Astrocyte of the spinal cord (primary cell): Measurements from ENCODE around the gene HOXA9.

Experiments used
- DNase-seq: peaks from one replicate; pipeline ENCODE4 v3.0.0; 2011; ENCODE audit warnings: low read depth, low spot score
- H3K4me3 ChIP-seq: 2 replicates; pipeline ENCODE4 v1.5.1; 2011; ENCODE audit warnings: low read depth, mild to moderate bottlenecking, low read length, moderate library complexity
- in situ Hi-C: cut with HindIII; loops from 2 replicates; pipeline ENCODE4 v1.10.0; 2017; ENCODE audit warnings: low sequenced_read_pairs
- TF ChIP-seq, protein P1 (sequence below): IDR thresholded peaks from 2 replicates; pipeline ENCODE4 v1.5.1; 2012; ENCODE audit warnings: low read depth, mild to moderate bottlenecking, low read length, inconsistent platforms

The HOXA9 gene

DNA sequence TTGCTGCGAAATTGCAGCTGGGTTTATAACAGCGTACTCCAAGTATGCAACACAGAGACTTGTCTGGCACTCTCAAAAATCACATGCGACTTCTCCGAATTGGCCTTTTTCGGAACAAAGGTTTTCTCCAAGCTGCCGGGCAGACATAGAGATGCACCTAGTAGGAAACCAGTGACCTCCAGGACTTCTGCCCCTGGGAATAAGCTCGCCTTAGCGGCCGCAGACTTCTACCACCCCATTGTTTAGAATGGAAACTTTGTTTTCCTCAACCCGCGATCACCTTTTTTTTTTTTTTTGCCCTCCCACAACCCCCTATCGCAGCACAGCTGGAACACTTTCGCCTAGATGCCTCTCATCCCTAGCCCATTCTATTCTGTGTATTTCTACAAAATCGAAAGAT is 13.7 kb upstream of the HOXA9 start:
- no peak for DNase-seq
- TF ChIP-seq, protein P1, sequence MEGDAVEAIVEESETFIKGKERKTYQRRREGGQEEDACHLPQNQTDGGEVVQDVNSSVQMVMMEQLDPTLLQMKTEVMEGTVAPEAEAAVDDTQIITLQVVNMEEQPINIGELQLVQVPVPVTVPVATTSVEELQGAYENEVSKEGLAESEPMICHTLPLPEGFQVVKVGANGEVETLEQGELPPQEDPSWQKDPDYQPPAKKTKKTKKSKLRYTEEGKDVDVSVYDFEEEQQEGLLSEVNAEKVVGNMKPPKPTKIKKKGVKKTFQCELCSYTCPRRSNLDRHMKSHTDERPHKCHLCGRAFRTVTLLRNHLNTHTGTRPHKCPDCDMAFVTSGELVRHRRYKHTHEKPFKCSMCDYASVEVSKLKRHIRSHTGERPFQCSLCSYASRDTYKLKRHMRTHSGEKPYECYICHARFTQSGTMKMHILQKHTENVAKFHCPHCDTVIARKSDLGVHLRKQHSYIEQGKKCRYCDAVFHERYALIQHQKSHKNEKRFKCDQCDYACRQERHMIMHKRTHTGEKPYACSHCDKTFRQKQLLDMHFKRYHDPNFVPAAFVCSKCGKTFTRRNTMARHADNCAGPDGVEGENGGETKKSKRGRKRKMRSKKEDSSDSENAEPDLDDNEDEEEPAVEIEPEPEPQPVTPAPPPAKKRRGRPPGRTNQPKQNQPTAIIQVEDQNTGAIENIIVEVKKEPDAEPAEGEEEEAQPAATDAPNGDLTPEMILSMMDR, result no peak
- in situ Hi-C loops, result no loop called here
- no peak overlapping the region for H3K4me3 ChIP-seq

DNA sequence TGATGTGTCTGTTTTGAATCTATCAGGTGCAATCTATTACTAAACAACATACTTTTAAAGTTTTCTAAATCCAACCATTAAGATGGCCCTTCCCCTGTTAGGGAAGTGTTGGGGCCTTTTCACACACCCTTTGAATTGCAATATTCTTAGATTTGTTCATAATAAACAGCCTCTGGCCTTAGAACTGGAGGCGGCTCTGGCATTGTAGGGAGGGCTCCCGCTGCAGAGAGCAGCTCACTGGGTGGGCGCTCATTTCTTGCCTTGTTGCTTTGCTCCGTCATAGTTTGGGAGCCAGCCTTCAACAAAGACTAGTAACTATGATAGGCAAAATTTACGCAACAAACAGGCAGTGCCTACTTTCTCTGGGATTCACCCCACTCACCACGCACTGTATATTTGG is 13.0 kb upstream of the HOXA9 start:
- in situ Hi-C loops, result no loop called here
- no peak overlapping the region for H3K4me3 ChIP-seq
- TF ChIP-seq, protein P1, result no peak
- DNase-seq, result no peak

DNA sequence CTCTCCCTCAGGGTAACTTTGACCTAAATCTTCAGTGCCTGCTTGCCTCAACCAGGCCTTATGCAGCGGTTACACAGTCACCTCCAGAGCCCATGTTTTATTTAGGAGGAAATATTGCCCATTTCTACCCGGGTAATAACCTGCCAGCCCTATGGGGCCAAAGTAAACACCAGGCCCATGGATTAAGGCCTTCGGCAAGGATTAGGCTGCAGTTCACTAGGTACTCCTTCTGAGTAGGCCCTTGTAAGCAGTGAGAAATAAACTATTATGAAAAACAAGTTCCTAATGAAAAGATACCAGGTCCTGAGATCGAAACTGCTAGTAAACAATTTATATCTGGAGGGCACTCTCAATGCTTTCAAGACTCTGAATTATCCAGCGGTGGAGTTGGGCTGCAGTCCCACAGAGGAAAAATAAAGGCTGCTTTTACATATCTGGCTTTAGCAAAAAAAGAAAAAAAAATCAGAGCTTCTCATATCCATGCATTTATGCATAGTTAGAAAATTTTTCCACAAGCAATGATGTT is 12.5 kb upstream of the HOXA9 start:
- no peak for DNase-seq
- TF ChIP-seq, protein P1, result no peak
- in situ Hi-C loops, result no loop called here
- no peak overlapping the region for H3K4me3 ChIP-seq

DNA sequence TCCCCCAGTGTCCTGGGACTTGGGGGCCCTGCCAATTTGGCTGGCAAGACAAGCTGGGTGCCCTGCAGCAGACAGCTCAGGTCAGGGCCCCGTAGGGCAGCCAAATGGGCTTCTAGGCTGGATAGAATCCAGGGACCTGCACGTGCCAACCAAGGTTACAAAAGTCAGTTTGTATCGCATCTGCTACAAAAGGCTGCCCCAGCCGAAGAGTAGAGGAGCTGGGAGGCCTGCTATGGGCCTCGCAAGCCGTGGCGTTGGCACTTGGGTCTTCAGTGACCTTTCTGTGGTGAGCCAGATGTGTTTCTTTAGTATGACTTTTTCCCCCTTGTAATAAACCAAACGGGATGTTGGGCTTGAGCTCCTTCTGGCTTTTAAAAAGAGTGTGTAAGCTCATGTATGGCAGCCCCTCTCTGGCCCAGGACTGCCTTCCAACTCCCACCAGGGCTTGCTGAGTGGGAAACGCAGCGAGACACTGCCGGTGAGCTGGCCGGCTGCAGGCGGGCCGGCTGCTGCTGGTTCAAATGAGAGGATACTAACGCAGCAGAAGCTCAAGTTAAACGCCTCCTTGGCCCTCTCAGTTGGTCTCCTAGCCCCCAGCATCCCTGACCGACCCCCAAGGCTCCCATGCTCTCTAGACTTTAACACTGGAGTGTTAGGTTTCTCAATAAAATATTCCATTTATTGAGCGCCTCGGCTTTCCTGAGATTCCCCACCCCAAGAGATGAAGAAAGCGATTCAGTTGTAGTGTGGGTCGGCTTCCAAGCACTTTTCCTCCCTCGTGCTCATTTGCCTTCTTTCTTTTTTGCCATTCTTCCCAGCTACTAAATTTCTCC is 11.8 kb upstream of the HOXA9 start:
- TF ChIP-seq, protein P1, result no peak
- H3K4me3 ChIP-seq, result no peak overlapping the region
- no peak for DNase-seq
- in situ Hi-C loops, result no loop called here

DNA sequence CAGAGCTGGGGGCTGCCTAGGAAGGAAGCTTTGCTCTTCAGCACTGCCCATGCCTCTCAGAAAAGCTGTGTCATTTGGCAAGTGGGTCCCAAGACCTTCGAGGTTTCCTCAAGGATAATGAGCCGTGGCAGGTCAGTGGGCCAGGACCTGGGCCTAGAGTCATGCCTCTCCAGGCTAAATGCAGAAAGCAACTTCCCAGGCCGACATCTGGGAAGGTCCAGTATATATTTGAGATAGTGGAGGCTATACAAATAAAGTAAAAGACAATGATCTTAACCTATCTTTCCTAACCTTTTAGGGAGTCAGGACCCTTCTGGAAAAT is 11.1 kb upstream of the HOXA9 start:
- TF ChIP-seq, protein P1, result no peak
- DNase-seq, result no peak
- no peak overlapping the region for H3K4me3 ChIP-seq
- in situ Hi-C loops, result no loop called here

DNA sequence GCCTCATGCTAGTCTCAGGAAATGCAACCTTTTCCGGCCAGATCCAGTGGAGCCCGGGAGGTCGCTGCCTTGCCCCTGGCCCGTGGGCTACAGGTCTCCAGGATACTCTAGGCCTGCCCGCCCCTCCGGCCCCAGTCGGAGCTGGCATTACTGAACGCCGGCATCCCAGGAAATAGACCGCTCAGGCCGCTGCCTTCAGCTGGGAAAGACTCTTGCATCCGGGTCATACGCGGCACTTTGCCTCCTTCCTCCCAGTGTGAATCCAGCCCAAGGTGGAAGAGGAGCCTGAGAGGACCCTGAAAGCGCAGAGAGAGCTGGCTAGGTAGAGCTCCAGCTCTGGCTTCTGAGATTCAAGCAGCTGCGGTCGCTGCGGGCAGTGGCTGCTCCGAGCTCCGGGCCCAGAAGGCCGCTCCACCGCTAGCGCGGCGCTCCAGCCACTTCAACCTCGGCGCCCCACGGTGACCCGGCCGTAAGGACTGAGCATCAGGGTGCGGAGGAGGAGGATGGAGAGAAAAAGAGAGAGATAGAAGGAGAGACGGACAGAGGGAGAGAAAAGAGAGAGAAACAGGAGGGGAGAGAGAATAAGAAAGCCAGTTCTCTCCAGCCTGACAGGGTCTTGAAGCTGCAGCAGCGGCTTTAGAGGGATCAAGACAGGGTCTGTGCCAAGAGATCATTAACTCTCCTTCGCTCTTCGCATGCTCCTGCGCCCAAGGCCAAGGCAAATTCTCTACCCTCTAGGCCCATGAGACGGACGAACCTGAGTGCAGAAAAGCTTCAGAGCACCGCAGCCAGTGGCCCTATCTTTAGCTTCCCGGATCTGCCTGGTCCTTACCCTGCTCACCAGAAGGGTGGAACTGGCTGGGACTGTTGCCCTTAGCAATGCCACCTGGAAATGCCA is 10.5 kb upstream of the HOXA9 start:
- in situ Hi-C loops, result no loop called here
- no peak for DNase-seq
- TF ChIP-seq, protein P1, result no peak
- no peak overlapping the region for H3K4me3 ChIP-seq
